Measurements from ENCODE around the gene NPTX1. TPM values are rescaled to one million over a fixed set of nuclear protein-coding genes. Genes with fewer than 3 reads are reported as not detected.

NPTX1 gene
- total and polyA plus RNA-seq, 9 of the 15 experiments (the other 6 are each of a cell fraction or from before 2014, with no cell fraction given) = 0.04 TPM; not detected in 8

- no peak for TF ChIP-seq BHLHE40 (IDR thresholded peaks at IDR 0.05; ENCODE audit: low read length)
- TF ChIP-seq CHD1 (IDR thresholded peaks at IDR 0.05; ENCODE audit: low read length) = no peak
- TF ChIP-seq RBM17 (IDR thresholded peaks at IDR 0.05; ENCODE audit: borderline replicate concordance, low read depth, low read length) = no peak
- TF ChIP-seq KLF6 (CRISPR knock-in tag; IDR thresholded peaks at IDR 0.05; ENCODE audit: borderline replicate concordance) = no peak
- TF ChIP-seq ZNF507 (tag; conservative IDR thresholded peaks at IDR 0.05) = no peak
- TF ChIP-seq PHTF2 (CRISPR knock-in tag; IDR thresholded peaks at IDR 0.05) = no peak
- no peak for TF ChIP-seq E4F1 (CRISPR knock-in tag; IDR thresholded peaks at IDR 0.05; ENCODE audit: borderline replicate concordance)
- no peak for TF ChIP-seq NR2C2 (CRISPR knock-in tag; IDR thresholded peaks at IDR 0.05)
- TF ChIP-seq NR2C2 (tag; IDR thresholded peaks at IDR 0.05) = 0 out of 2 replicates have a peak, but pooled peaks have one; percentile 35
- no peak for TF ChIP-seq ZNF431 (CRISPR knock-in tag; IDR thresholded peaks at IDR 0.05)
- TF ChIP-seq HMBOX1 (IDR thresholded peaks at IDR 0.05) = peak; percentile 38; the same call in 1 of the 2 replicates
- no peak for TF ChIP-seq TEAD1 (CRISPR knock-in tag; IDR thresholded peaks at IDR 0.05)
- 0 out of 4 replicates have a peak, but pooled peaks of 1 of the 2 experiments have one; percentile 32 for TF ChIP-seq TRIM24 (IDR thresholded peaks at IDR 0.05)
- no peak for TF ChIP-seq HMG20A (CRISPR knock-in tag; conservative IDR thresholded peaks at IDR 0.05)
- TF ChIP-seq RBBP5 (IDR thresholded peaks at IDR 0.05; ENCODE audit: borderline replicate concordance, insufficient read depth, low read length, poor library complexity, severe bottlenecking) = no peak
- TF ChIP-seq HIVEP1 (CRISPR knock-in tag; IDR thresholded peaks at IDR 0.05) = no peak
- no peak for TF ChIP-seq CBX2 (IDR thresholded peaks at IDR 0.05; ENCODE audit: insufficient read depth, low read length, poor library complexity, severe bottlenecking)
- TF ChIP-seq TCF3 (CRISPR knock-in tag; IDR thresholded peaks at IDR 0.05) = peak; percentile 58
- TF ChIP-seq TBL1XR1 (IDR thresholded peaks at IDR 0.05; ENCODE audit: low read length in 2 of 2) = no peak
- TF ChIP-seq GTF2A2 (tag; IDR thresholded peaks at IDR 0.05) = no peak
- TF ChIP-seq ZNF707 (CRISPR knock-in tag; conservative IDR thresholded peaks at IDR 0.05) = no peak
- no peak for TF ChIP-seq TCF7 (IDR thresholded peaks at IDR 0.05; ENCODE audit: borderline replicate concordance)
- TF ChIP-seq DEAF1 (CRISPR knock-in tag; IDR thresholded peaks at IDR 0.05) = no peak
Measured at GRCh38 chr17:80457236-80457856, 19.1 kb downstream of the NPTX1 start (continued).
